Ascending aorta (tissue), 2 donors: ENCODE data around the gene ZFYVE21. TPM values are rescaled to one million over a fixed set of nuclear protein-coding genes. Genes with fewer than 3 reads are reported as not detected.
"Not testable (repeated sequence)": the region's sequence is repeated elsewhere in the genome, so short reads cannot be mapped to it uniquely, and the experiment has no call there.

Experiments used
- DNase-seq, 2 donors: peaks; one replicate each; pipeline ENCODE4 v3.0.0-alpha.2; 2019; ENCODE audit warnings: low spot score in 2 of 2
- H3K27ac ChIP-seq, 2 donors: fragments of 200-600 bp; sonication (generic); one replicate each; pipeline ENCODE4 v1.5.1; 2016 to 2017; ENCODE audit warnings: mild to moderate bottlenecking in 1 of 2
- H3K27me3 ChIP-seq: fragments of 200-600 bp; sonication (generic); one replicate; pipeline ENCODE4 v1.5.1; 2017
- H3K36me3 ChIP-seq, 2 donors: fragments of 200-600 bp; sonication (generic); one replicate each; pipeline ENCODE4 v1.5.1; 2016
- H3K4me1 ChIP-seq, 2 donors: fragments of 200-600 bp; sonication (generic); one replicate each; pipeline ENCODE4 v1.5.1; 2016 to 2017; ENCODE audit warnings: mild to moderate bottlenecking in 1 of 2
- H3K4me3 ChIP-seq, 2 donors: fragments of 200-600 bp; sonication (generic); one replicate each; pipeline ENCODE4 v1.5.1; 2016 to 2017; ENCODE audit warnings: mild to moderate bottlenecking in 1 of 2
- H3K9me3 ChIP-seq, 2 donors: fragments of 200-600 bp; sonication (generic); one replicate each; pipeline ENCODE4 v1.5.1; 2016
- CTCF ChIP-seq, 3 experiments: fragments of 200-600 bp in 2 of 3; fragments of 450-650 bp in 1 of 3; sonication (generic) in 2 of 3; IDR thresholded peaks; one replicate each; pipeline ENCODE4 v1.5.1; 2016 to 2019; ENCODE audit warnings: antibody characterized with exemption in 3 of 3, mild to moderate bottlenecking in 1 of 3, moderate library complexity in 1 of 3
- intact Hi-C: fragments of 100-400 bp; cut with DNase I; formaldehyde crosslinking; loops from one replicate; pipeline ENCODE4 v1.15.1; 2023
- total RNA-seq: library from RNA; depleted of rRNA; stranded (reverse); fragments of >200 nt; gene quantifications from one replicate; pipeline ENCODE4 v1.1.0, GENCODE V29; 2016

ZFYVE21 gene
- total RNA-seq, 1 donor from 2014 or later = 219 TPM

DNA sequence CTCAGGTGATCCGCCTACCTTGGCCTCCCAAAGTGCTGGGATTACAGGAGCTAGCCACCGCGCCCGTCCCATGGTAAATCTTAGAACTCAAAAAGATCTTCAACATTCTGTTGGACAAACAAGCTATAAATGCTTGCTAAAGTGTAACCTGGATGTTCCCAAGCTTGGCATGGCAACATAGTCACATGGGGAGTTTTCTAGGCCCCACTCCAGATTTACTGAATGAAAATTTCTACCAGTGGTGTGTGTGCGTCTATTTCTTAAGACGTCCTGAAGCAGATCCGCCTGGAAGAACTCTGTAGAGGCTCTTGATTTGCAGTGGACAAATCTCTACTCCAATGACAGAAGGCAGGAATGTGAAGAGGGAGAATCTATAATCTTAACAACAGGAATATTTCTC, 59.9 kb downstream of the ZFYVE21 start:
- Histone ChIP-seq H3K4me3 (no peak overlapping the region), H3K36me3 (peaks cover 5 to 6% of the 10 kb centered on the region in 2 donors), H3K27me3 (no peaks in the 10 kb centered on the region), H3K9me3 (no peaks in the 10 kb centered on the region), H3K4me1 (no peaks in the 10 kb centered on the region), H3K27ac (no peak overlapping the region)
- intact Hi-C loops = no loop called here
- no peak for TF ChIP-seq CTCF (IDR thresholded peaks at IDR 0.05)
- DNase-seq = no peak

DNA sequence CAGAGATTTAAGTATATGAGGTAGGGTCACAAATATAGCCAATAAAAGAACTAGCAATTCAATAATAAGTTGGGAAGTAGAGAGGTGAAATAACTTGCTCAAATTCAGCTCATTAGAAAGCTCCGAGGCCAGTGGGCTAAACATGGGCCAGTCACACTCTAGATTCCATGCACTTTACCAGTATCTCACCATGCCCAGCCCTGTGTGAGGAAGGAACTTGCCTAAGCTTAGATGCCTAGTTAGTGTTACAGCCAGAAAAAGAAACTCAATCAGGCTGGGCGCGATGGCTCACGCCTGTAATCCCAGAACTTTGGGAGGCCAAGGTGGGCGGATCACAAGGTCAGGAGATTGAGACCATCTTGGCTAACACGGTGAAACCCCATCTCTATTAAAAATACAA, 60.7 kb downstream of the ZFYVE21 start:
- DNase-seq, H3K4me1 ChIP-seq, intact Hi-C loops, H3K27ac ChIP-seq, H3K36me3 ChIP-seq, H3K27me3 ChIP-seq, H3K9me3 ChIP-seq, H3K4me3 ChIP-seq: not testable (repeated sequence)

- Histone ChIP-seq H3K36me3 (peaks cover 6 to 16% of the 10 kb centered on the region in 2 donors), H3K4me1 (no peaks in the 10 kb centered on the region), H3K27ac (no peak overlapping the region), H3K27me3 (no peaks in the 10 kb centered on the region), H3K9me3 (no peaks in the 10 kb centered on the region), H3K4me3 (no peak overlapping the region)
- TF ChIP-seq CTCF (IDR thresholded peaks at IDR 0.05) = no peak
- intact Hi-C loops = no loop called here
- no peak for DNase-seq
Measured at GRCh38 chr14:103782376-103782775, 66.8 kb downstream of the ZFYVE21 start.

Other genes with a start within 250 kb of the ZFYVE21 start
- gene CKB, start 193.0 kb upstream of the ZFYVE21 start, total RNA-seq = 144 TPM
- 31.2 TPM for gene TRMT61A, start 186.6 kb upstream of the ZFYVE21 start, total RNA-seq
- 7.1 TPM for gene BAG5, start 153.2 kb upstream of the ZFYVE21 start, total RNA-seq
- gene COA8, start 152.8 kb upstream of the ZFYVE21 start, total RNA-seq = 37.7 TPM
- gene KLC1, start 86.6 kb upstream of the ZFYVE21 start, total RNA-seq = 302 TPM
- gene XRCC3, start 359 bp upstream of the ZFYVE21 start, total RNA-seq = 9.0 TPM
- gene PPP1R13B, start 131.8 kb downstream of the ZFYVE21 start, total RNA-seq = 32.7 TPM
- gene TDRD9, start 212.6 kb downstream of the ZFYVE21 start, total RNA-seq = 1.4 TPM
- gene RD3L, start 226.7 kb downstream of the ZFYVE21 start, total RNA-seq = not detected